GM12865 (cell line): ENCODE measurements around the gene HERC3.

ENCODE experiments used
- DNase-seq: peaks from one replicate; pipeline ENCODE4 v3.0.0; 2010; ENCODE audit warnings: low read depth
- H3K4me3 ChIP-seq: 2 replicates; pipeline ENCODE4 v1.5.1; 2011; ENCODE audit warnings: mild to moderate bottlenecking, low read depth, low read length, control low read depth
- CTCF ChIP-seq: IDR thresholded peaks from 2 replicates; pipeline ENCODE4 v1.5.1; 2011; ENCODE audit warnings: low read length, control low read depth, low read depth, inconsistent platforms; ENCODE audit not compliant: insufficient read depth; ENCODE audit errors: missing control alignments

The HERC3 gene

GRCh38 chr4:88745175-88745574 lies 152.9 kb downstream of the HERC3 start:
- no peak overlapping the region for H3K4me3 ChIP-seq
- no peak for DNase-seq
- no peak for TF ChIP-seq CTCF

- no peak for TF ChIP-seq CTCF
- H3K4me3 ChIP-seq = no peak overlapping the region
- no peak for DNase-seq
These were observed 153.4 kb downstream of the HERC3 start for GRCh38 chr4:88745581-88746163.

- no peak for TF ChIP-seq CTCF
- H3K4me3 ChIP-seq = no peak overlapping the region
- no peak for DNase-seq
These were observed 153.9 kb downstream of the HERC3 start for GRCh38 chr4:88746206-88746605.

GRCh38 chr4:88747351-88747750 lies 155.1 kb downstream of the HERC3 start:
- no peak overlapping the region for H3K4me3 ChIP-seq
- no peak for TF ChIP-seq CTCF
- DNase-seq = no peak

- DNase-seq = no peak
These were observed 158.1 kb downstream of the HERC3 start for GRCh38 chr4:88750369-88750768.

GRCh38 chr4:88751258-88752075 lies 159.2 kb downstream of the HERC3 start:
- TF ChIP-seq CTCF = no peak
- H3K4me3 ChIP-seq = no peak overlapping the region
- DNase-seq = no peak

More at GRCh38 chr4:88750369-88750768, 158.1 kb downstream of the HERC3 start:
- no peak for TF ChIP-seq CTCF
- no peak overlapping the region for H3K4me3 ChIP-seq
